Measurements from ENCODE around the gene PSMD12.

Gene PSMD12

DNA sequence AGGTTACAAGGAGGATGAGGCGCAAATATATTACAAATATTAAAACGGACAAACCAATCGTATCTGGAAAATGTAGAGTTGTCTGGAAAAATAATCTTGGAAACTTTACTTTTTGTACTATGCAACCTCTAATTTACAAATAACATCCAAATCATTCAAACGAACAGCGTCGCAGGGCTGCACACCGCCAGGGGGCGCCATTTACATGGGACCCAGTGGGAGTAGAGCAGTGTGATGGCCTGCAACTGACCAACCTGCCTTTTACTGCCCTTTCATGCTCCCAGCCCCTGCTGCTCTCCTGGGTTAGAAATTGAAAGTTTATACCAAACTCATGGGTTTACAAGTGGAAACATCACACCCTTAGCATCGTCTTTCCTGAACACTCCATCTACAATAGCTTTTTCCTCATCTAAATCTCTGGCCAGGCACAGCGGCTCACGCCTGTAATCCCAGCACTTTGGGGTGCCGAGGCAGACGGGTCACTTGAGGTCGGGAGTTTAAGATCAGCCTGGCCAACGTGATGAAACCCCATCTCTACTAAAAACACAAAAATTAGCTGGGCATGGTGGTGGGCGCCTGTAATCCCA is 20.7 kb upstream of the PSMD12 start:
- DNase-seq (ENCODE audit: low read depth): peak; percentile 58

GRCh38 chr17:67385122-67385988 is 19.0 kb upstream of the PSMD12 start:
- DNase-seq (ENCODE audit: low read depth): no peak

DNA sequence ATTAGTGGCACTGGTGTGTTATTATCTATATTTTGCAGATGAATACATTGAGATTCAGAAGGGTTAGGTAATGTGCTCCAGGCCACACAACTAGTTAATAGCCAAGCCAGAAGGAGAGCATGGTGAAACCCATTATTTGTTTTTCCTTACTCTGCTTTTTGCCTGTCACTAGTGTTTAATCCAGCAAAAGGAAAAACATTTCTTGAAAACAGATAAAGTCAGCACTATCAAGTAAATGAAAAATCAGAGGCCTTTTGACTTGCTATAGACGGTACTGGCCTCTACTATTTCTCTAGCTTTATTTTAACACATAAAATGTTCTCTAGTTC is 15.5 kb upstream of the PSMD12 start:
- no peak for DNase-seq (ENCODE audit: low read depth)

DNA sequence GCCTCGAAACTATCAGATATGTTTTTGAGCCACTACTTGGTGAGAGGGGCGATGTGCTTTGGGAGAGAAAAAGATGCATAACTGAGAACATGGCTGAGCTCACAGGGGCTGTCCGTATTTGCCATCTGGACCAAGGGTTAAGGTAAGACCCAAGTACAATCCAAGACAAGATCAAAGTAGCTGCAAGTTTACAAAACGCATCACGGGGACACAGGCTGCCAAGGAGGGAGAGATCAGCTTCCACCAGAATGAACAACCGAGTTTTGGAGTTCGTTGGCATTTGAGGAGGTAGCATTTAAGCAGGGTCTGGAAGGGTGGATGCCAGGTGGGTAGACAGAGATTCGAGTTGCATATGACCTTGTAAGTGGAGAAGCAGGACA is 12.9 kb upstream of the PSMD12 start:
- no peak for DNase-seq (ENCODE audit: low read depth)

DNA sequence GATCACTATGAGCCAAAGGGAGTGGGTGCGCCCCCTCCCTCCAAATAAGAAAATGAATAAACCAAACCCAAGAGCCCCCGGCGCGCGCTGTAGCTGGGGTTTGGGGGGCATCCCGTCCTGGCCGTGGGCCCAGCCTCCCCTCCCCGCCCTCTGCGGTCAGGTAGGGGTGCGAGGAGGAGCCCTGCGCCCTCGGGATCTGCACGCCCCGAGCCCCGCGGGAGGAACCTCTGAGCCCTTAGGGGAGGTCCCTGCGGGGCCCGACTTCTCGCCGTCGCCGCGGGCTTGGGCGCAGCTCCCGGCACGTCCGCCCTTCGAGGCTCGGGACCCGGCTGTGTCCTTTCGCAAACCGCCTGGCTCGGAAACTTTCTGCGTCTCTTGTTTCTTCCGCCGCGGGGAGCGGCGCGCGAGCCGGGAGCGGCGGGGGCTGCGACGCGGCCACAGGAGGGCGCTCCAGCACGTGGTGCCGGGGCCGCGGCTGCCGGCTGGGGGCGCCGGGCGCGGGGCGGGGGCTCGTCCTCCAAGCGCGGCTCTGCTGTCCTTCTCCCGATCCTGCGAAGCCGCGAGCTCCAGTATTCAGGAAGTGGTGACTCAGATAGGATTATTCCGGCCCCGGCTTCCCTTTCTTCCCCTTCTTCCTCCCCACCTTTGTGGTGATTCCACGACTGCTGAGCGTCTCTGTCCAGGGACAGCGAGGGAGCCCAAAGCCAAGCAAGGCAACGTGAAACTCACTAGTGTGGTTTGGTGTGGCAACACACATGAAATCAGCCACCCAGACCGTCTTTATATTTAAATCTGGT is 12.3 kb upstream of the PSMD12 start:
- peak; percentile 76 for DNase-seq (ENCODE audit: low read depth)

GRCh38 chr17:67377488-67378453 is 11.4 kb upstream of the PSMD12 start:
- peak; percentile 39 for DNase-seq (ENCODE audit: low read depth)

GRCh38 chr17:67376737-67377487 is 10.5 kb upstream of the PSMD12 start, which contains the start of gene PITPNC1:
Gene PITPNC1 (plus strand): TSS chr17:67377281.
- DNase-seq (ENCODE audit: low read depth): peak; percentile 79

- DNase-seq (ENCODE audit: low read depth): no peak
Observed at GRCh38 chr17:67376415-67376736, 10.0 kb upstream of the PSMD12 start.

- DNase-seq (ENCODE audit: low read depth): no peak
Observed at GRCh38 chr17:67375716-67376115, 9.3 kb upstream of the PSMD12 start.

GRCh38 chr17:67375054-67375427 is 8.7 kb upstream of the PSMD12 start:
- no peak for DNase-seq (ENCODE audit: low read depth)

GRCh38 chr17:67374329-67375053 is 8.1 kb upstream of the PSMD12 start:
- peak; percentile 89 for DNase-seq (ENCODE audit: low read depth)

DNA sequence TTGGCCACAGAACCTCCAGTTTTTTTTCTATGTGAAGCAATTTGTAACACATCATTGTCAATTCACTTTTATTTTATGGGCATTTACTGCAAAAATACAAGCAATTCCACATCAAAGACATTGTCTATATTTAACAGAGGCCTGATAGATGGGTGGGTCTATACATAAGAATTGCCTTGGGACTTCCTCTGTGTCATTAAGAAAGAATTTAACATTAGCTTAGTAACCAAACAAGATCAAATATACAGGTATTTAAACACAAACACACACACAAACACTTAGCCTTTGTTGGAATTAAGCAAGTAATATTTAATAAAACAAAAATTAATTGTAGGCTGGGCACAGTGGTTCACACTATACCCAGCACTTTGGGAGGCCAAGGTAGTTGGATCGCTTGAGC is 6.4 kb upstream of the PSMD12 start:
- no peak for DNase-seq (ENCODE audit: low read depth)

- DNase-seq (ENCODE audit: low read depth): no peak
Observed at GRCh38 chr17:67369676-67370075, 3.3 kb upstream of the PSMD12 start.

GRCh38 chr17:67365738-67366192 is 612 bp downstream of the PSMD12 start:
- DNase-seq (ENCODE audit: low read depth): no peak

DNA sequence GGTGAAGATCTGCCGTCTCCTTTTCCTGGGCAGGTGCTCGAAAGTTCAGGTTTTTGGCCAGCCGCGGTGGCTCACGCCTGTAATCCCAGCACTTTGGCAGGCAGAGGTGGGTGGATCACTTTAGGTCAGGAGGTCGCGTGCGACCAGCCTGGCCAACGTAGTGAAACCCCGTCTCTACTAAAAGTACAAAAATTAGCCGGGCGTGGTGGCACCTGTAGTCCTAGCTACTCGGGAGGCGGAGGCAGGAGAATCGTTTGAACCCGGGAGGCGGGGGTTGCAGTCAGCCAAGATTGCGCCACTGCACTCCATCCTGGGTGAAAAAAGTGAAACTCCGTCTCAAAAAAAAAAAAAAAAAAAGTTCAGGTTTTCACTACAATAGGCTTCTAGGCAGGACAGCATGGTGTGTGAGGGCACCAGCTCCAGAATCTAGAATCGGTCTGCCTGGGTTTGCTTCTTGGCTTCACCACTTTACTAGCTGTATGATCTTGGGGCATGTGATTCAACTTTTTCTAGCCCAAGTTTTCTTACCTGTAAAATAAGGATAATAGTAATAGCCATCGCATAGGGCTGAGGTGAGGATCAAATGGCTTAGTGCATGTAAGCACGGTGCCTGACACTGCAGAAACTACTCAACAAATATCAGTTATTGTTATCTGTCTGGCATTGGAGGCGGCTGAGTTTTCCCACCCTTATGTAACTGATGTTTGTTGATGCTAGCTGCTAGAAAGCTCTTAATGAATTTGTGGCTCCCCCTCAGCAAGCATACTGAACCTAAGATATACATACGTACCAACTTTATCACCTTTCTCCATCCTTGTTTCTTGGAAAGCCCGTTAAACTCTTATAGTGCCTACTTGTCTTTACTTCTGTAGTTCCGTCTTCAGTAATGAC is 1.3 kb downstream of the PSMD12 start:
- DNase-seq (ENCODE audit: low read depth): no peak

GRCh38 chr17:67362173-67362572 is 4.2 kb downstream of the PSMD12 start:
- DNase-seq (ENCODE audit: low read depth): no peak

DNA sequence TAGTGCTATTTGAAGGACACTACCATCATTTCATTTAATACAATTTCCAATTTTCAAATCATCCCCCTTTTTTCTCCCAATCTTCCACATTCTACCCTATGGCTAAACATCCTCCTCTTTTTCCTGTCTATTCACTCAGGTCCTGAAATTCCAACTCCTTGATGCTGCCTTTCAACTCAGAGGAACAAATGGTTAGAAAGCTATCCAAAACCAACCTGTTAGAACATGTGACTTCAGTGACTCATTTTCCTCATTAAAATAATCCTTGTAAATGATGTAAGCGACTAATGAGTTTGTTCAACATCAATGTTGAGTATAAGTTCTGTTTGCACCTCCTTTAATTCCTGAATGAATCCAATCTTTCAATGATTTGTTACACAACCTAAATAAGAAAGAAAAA is 5.5 kb downstream of the PSMD12 start:
- DNase-seq (ENCODE audit: low read depth): no peak

GRCh38 chr17:67359960-67360791 is 6.2 kb downstream of the PSMD12 start:
- DNase-seq (ENCODE audit: low read depth): no peak

- no peak for DNase-seq (ENCODE audit: low read depth)
Observed at GRCh38 chr17:67358612-67359011, 7.8 kb downstream of the PSMD12 start.

Data from activated T-cell treated with anti-CD3 and anti-CD28 coated beads for 1 hour (primary cell).